ENCODE results near the gene ZNF232. TPM values are rescaled to one million over a fixed set of nuclear protein-coding genes. Genes with fewer than 3 reads are reported as not detected.
A peak's percentile ranks its signal among the peaks of the same experiment; 100 is the strongest.
"Not testable (repeated sequence)": the region's sequence is repeated elsewhere in the genome, so short reads cannot be mapped to it uniquely, and the experiment has no call there.

Gene ZNF232
- total and polyA plus RNA-seq, 2 experiments from 2014 or later: 24.8 to 24.9 TPM

- Histone ChIP-seq H3F3A (replicated peaks; ENCODE audit: low read depth) (no peaks in the 10 kb centered on the region), H3K9me2 (ENCODE audit: insufficient read depth) (no peaks in the 10 kb centered on the region), H3K27me3 (ENCODE audit: insufficient read depth) (peaks cover 27% of the 10 kb centered on the region), H4K20me1 (replicated peaks; ENCODE audit: insufficient read depth) (no peaks in the 10 kb centered on the region), H3K4me1 (ENCODE audit: insufficient read depth) (no peaks in the 10 kb centered on the region), H3K27ac (ENCODE audit: low read depth) (no peak overlapping the region), H2AFZ (no peak overlapping the region), H3K4me3 (no peak overlapping the region), H3K4me2 (no peak overlapping the region), H3K79me2 (replicated peaks; ENCODE audit: insufficient read depth) (no peaks in the 10 kb centered on the region), H3K36me3 (ENCODE audit: insufficient read depth) (no peaks in the 10 kb centered on the region)
- Mint-ChIP-seq H3K36me3 (ENCODE audit: low read depth) (peaks cover 28% of the 10 kb centered on the region), H3K4me1 (peaks cover 8% of the 10 kb centered on the region; the same call in 2 of the 3 replicates), H3K27ac (no peak overlapping the region), H3K4me3 (peak overlapping the region; percentile 62), H3K27me3 (ENCODE audit: insufficient read depth, low read depth, poor library complexity) (peaks cover 28% of the 10 kb centered on the region), H3K9me3 (peaks cover 15% of the 10 kb centered on the region)
- DNase-seq (ENCODE audit: low spot score) (no peak), ATAC-seq (no peak)
- no peak for TF ChIP-seq STAT1 (IDR thresholded peaks at IDR 0.05; ENCODE audit: unreplicated experiment)
- peak in 1 of 2 experiments; percentile 26; a peak in 2 of 4 replicates for TF ChIP-seq CTCF (conservative IDR thresholded peaks at IDR 0.05; ENCODE audit: low read depth in 2 of 2)
- TF ChIP-seq REST (IDR thresholded peaks at IDR 0.05; ENCODE audit: unreplicated experiment): no peak
- TF ChIP-seq ZNF114 (CRISPR knock-in tag; IDR thresholded peaks at IDR 0.05): no peak
- TF ChIP-seq JUNB (IDR thresholded peaks at IDR 0.05; ENCODE audit: unreplicated experiment): no peak
- TF ChIP-seq ETS1 (IDR thresholded peaks at IDR 0.05): no peak
- no peak for TF ChIP-seq ZNF331 (CRISPR knock-in tag; IDR thresholded peaks at IDR 0.05; ENCODE audit: low read depth)
- no peak for TF ChIP-seq POLR2AphosphoS5 (IDR thresholded peaks at IDR 0.05; ENCODE audit: low read depth)
Measured at GRCh38 chr17:5121186-5121841, 9.6 kb upstream of the ZNF232 start.

GRCh38 chr17:5120436-5121185, 8.9 kb upstream of the ZNF232 start:
- H3K4me2 ChIP-seq; DNase-seq (ENCODE audit: low spot score); H3K4me3 ChIP-seq; H3K4me1 ChIP-seq (ENCODE audit: insufficient read depth); H3K9me2 ChIP-seq (ENCODE audit: insufficient read depth); H3K4me1 Mint-ChIP-seq; H3K27ac Mint-ChIP-seq; H4K20me1 ChIP-seq (replicated peaks; ENCODE audit: insufficient read depth); H3K79me2 ChIP-seq (replicated peaks; ENCODE audit: insufficient read depth); H2AFZ ChIP-seq; H3K36me3 ChIP-seq (ENCODE audit: insufficient read depth); H3F3A ChIP-seq (replicated peaks; ENCODE audit: low read depth); H3K27ac ChIP-seq (ENCODE audit: low read depth); ATAC-seq: not testable (repeated sequence)
- Mint-ChIP-seq H3K4me3 (peak overlapping the region; percentile 42; the same call in 1 of the 3 replicates), H3K36me3 (ENCODE audit: low read depth) (peaks cover 28% of the 10 kb centered on the region), H3K9me3 (peaks cover 15% of the 10 kb centered on the region), H3K27me3 (ENCODE audit: insufficient read depth, low read depth, poor library complexity) (peaks cover 28% of the 10 kb centered on the region)
- H3K27me3 ChIP-seq (ENCODE audit: insufficient read depth): peaks cover 32% of the 10 kb centered on the region

Data from GM23338 (cell line).